Neural progenitor cell (in vitro differentiated cells): ENCODE measurements around the gene PRDX3.

ENCODE experiments used
- CTCF ChIP-seq: fragments of 200-600 bp; sonication (generic); IDR thresholded peaks from 2 replicates; pipeline ENCODE4 v1.5.1; 2017; ENCODE audit warnings: antibody characterized with exemption, mild to moderate bottlenecking
- EZH2 ChIP-seq: fragments of 200-600 bp; sonication (generic); IDR thresholded peaks from 2 replicates; pipeline ENCODE4 v1.6.1; 2017; ENCODE audit warnings: antibody characterized with exemption, mild to moderate bottlenecking, moderate library complexity

GRCh38 chr10:119165171-119166117 lies 13.2 kb downstream of the PRDX3 start, which contains the start of gene SFXN4:
- TF ChIP-seq CTCF (no peak), EZH2 (no peak)
